ENCODE results near the gene TSPAN33. TPM values are rescaled to one million over a fixed set of nuclear protein-coding genes. Genes with fewer than 3 reads are reported as not detected.

The TSPAN33 gene
- total RNA-seq, 2 donors from 2014 or later = 9.8 to 11.1 TPM

DNA sequence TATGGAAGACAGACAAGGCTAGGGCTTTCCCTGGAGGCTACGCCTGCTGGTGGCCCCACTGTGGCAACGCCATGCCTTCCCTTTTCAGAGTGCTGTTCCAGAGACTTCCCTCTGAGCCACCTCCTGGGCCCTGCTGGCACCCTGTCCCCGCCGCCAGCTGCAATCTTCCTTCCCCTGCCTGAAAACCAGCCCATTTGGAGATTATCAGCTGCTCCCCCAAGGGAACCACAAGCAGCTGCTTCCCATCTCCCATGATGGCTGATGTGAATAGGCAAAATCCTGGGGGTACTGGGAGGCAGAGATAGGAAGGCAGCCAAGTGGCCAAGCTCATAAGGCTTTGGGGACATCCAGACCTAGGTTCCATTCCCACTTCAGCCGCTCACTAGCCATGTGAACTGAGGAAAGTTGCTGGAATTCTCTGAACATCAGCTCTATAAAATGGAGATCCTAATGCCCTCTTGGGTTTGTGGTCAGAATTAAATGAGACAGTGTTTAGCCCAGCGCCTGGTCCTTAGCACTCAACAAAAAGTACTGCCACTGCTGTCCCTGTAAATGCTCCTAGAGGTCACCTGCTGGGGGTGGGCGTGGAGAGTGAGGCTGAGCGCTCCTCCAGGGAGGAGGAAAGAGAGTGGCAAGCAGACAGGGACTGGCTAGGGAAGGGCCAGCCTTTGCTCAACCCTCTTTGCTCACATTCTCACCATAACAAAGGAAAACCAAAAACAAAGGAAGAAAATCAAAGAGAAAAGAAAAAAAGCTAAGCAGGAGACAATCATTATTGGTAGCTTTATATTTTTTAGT, 5.9 kb downstream of the TSPAN33 start:
- H3K9me3 ChIP-seq = no peaks in the 10 kb centered on the region
- TF ChIP-seq, protein P1, sequence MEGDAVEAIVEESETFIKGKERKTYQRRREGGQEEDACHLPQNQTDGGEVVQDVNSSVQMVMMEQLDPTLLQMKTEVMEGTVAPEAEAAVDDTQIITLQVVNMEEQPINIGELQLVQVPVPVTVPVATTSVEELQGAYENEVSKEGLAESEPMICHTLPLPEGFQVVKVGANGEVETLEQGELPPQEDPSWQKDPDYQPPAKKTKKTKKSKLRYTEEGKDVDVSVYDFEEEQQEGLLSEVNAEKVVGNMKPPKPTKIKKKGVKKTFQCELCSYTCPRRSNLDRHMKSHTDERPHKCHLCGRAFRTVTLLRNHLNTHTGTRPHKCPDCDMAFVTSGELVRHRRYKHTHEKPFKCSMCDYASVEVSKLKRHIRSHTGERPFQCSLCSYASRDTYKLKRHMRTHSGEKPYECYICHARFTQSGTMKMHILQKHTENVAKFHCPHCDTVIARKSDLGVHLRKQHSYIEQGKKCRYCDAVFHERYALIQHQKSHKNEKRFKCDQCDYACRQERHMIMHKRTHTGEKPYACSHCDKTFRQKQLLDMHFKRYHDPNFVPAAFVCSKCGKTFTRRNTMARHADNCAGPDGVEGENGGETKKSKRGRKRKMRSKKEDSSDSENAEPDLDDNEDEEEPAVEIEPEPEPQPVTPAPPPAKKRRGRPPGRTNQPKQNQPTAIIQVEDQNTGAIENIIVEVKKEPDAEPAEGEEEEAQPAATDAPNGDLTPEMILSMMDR (IDR thresholded peaks at IDR 0.05) = no peak
- no peak for DNase-seq (ENCODE audit: low spot score)
- H3K27me3 ChIP-seq = no peaks in the 10 kb centered on the region
- H3K4me3 ChIP-seq = no peak overlapping the region
- H3K36me3 ChIP-seq = no peaks in the 10 kb centered on the region
- H3K27ac ChIP-seq = no peak overlapping the region
- peaks cover 0 to 18% of the 10 kb centered on the region in 2 donors for H3K4me1 ChIP-seq

DNA sequence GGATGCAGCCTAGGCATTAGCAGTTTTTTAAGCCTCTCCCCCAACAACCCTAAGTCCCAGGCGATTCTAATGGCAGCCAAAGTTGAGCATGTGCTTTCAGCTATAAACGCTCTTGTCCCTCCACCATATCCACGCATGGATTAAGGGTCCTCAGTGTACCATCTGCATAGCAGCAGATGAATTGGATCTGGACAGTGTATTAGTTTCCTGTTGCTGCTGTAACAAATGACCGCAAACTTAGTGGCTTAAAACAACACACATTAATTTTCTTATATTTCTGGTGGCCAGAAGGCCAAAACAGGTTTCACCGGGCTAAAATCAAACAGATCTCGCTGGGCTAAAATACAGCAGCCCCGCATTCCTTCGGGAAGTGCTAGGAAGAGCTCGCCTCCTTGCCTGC, 13.1 kb downstream of the TSPAN33 start:
- Histone ChIP-seq H3K27ac (no peak overlapping the region), H3K4me3 (no peak overlapping the region), H3K27me3 (no peaks in the 10 kb centered on the region), H3K4me1 (no peaks in the 10 kb centered on the region), H3K9me3 (no peaks in the 10 kb centered on the region), H3K36me3 (no peaks in the 10 kb centered on the region)
- TF ChIP-seq, protein P1 (IDR thresholded peaks at IDR 0.05) = no peak
- no peak for DNase-seq (ENCODE audit: low spot score)

DNA sequence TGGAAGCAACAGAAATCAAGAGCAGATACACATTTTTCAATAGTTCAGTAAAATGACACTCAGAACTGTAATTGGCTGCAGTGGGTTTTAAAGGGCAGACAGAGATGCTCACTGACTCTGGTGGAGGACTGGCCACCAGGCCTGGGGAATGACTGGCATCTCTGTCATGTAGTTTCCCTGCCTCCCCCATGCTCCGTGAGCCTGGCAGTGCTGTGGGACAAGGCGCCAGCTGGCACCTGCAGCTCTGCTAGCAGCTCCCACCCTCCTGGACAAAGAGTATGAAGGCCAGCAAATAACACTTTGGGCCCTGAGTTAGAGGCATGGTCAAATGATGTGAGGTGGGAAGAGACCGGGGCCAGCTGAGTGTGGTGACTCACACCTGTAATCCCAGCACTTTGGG, 15.0 kb downstream of the TSPAN33 start:
- Histone ChIP-seq H3K4me1 (no peaks in the 10 kb centered on the region), H3K4me3 (no peak overlapping the region), H3K9me3 (no peaks in the 10 kb centered on the region), H3K27ac (no peak overlapping the region), H3K27me3 (no peaks in the 10 kb centered on the region), H3K36me3 (no peaks in the 10 kb centered on the region)
- TF ChIP-seq, protein P1 (IDR thresholded peaks at IDR 0.05) = no peak
- no peak for DNase-seq (ENCODE audit: low spot score)

DNA sequence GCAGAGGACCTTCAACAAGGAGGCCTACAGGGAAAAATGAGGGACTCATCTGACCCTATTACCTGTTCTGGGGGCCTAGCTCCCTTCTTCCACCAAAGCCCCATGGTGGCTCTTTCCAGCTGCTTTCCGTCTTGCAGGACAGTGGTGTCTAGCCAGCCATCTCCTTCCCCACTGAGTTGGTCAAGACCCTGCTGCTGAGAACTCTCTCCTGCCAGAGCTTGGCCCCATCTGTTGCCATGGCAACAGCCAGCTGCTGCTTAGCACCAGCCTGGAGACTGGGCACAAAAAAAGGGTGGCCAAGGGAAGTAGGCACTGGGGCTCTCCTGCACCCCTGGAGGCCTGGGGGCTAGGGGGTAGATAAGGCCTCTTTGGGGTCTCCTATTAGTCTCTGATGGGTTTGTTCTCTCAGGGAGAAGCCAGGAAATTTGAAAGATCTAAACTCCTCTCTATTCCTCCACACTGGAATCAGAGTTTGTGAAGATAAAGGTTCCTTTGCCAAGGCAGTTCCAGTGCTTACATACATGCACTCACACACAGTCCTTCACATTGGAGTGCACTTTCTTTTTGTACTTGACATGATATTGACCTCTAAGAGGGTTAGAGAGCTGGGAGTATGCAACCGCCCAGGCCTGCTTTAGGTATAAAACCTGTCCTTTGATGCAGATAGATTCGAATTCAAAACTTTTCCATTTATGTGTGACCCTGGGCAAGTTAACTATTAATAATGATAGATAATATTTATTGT, 15.8 kb downstream of the TSPAN33 start:
- Histone ChIP-seq H3K27me3 (no peaks in the 10 kb centered on the region), H3K4me3 (no peak overlapping the region), H3K36me3 (no peaks in the 10 kb centered on the region), H3K4me1 (no peaks in the 10 kb centered on the region), H3K27ac (no peak overlapping the region), H3K9me3 (no peaks in the 10 kb centered on the region)
- no peak for DNase-seq (ENCODE audit: low spot score)
- TF ChIP-seq, protein P1 (IDR thresholded peaks at IDR 0.05) = no peak

DNA sequence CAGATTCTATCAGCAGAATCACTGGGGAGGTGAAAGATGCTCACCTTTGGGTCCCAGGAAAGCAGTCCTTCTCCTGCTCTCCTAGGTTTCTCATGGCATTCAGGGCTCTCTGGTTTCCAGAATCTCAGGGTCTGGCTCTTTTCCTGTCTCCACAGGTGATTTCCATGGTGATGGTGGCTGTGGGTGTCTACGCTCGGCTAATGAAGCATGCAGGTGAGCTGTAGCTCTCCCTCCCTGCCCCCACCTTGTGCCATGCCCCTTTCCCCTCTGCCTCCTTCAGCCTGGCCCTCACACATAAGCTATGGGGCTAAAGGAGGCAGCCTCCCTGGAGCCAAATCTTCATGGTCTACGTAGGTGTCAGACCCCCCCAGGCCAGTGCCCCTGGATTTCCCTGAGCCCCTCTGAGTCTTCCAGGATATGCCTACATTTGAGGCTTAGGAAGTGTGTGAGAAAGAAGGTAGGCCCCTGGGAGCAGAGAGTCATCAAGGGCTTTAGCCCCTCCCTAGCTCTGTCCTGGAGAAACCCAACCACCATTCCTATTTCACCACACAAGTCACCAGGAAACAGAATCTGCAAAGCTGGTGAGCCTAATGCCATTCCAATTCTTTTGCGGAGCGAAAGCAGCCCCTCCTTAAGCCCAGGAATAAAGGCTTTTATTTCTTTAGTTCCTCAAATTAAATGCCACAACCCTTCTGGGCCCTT, 17.2 kb downstream of the TSPAN33 start:
- Histone ChIP-seq H3K27ac (no peak overlapping the region), H3K4me1 (no peaks in the 10 kb centered on the region), H3K4me3 (no peak overlapping the region), H3K36me3 (no peaks in the 10 kb centered on the region), H3K27me3 (no peaks in the 10 kb centered on the region), H3K9me3 (no peaks in the 10 kb centered on the region)
- no peak for DNase-seq (ENCODE audit: low spot score)
- TF ChIP-seq, protein P1 (IDR thresholded peaks at IDR 0.05) = no peak
